GM18861 (cell line): ENCODE measurements around the gene CAMKMT.

Experiments
- ATAC-seq: cut with Tn5 transposase; IDR thresholded peaks from one replicate; pipeline ENCODE4 v1.9.1; 2021; ENCODE audit not compliant: unreplicated experiment

The CAMKMT gene

GRCh38 chr2:44638649-44639048, 276.9 kb downstream of the CAMKMT start:
- no peak for ATAC-seq

GRCh38 chr2:44639399-44639798, 277.7 kb downstream of the CAMKMT start:
- no peak for ATAC-seq

DNA sequence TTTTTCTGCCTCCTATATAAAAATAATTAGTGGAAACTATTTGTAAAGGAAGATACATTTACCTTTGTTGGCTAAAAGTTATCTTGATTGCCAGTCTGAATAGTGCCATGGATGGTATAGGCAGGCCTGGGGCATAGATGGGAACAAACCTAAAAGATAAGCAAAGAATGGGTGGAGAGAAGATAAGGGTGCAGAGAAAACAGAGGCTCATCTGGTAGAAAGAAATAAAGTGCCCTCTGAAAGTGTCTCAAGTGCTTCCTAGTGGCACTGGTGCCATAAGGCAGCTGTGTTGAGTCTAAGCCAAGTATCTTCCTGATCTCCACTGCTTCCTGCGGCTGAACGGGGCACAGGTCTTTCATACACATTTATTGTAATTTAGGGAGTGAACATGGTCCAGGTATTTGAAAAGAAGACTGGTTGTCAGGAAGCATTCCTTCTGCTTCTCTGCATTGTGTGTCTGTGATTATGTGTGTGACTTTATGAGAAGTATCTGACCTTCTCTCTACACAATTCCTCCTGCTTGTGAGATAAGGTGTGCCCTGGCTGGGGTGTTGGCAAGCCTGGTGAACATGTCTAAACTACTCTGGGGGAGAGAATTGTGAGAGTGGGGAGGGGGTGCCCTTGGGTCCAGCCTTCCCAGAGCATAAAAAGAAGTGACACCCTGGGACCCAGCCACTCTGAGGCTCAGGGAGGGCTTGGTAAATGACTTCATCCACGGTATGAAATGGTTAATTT, 280.5 kb downstream of the CAMKMT start:
- no peak for ATAC-seq

GRCh38 chr2:44645937-44646336, 284.2 kb downstream of the CAMKMT start:
- no peak for ATAC-seq

GRCh38 chr2:44649381-44649780, 287.6 kb downstream of the CAMKMT start:
- ATAC-seq, result no peak

GRCh38 chr2:44650796-44651195, 289.0 kb downstream of the CAMKMT start:
- no peak for ATAC-seq

GRCh38 chr2:44651974-44652373, 290.2 kb downstream of the CAMKMT start:
- no peak for ATAC-seq

GRCh38 chr2:44652701-44653100, 291.0 kb downstream of the CAMKMT start:
- no peak for ATAC-seq

DNA sequence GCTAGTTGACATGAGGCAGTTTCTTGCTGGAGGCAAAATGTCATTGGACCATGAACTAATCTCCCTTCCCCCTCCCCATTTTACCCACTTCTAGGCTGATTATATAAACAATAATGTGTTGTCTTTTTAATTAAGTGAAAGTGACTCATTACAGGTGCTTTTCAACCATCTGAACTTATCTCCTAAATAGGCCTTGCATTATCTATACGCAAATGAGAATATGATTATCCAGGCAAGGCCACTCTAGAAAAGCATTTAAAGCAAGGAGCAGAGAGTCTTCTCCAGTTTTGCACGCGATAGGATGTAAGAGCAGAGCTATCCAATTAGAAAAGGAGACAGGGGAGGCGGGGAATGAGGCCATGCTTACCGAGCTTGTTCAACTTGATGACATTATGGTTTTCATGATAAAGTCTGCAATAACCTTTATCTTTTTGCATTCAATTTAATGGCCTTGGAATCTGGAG, 293.7 kb downstream of the CAMKMT start:
- no peak for ATAC-seq

GRCh38 chr2:44656460-44656859, 294.7 kb downstream of the CAMKMT start:
- no peak for ATAC-seq

GRCh38 chr2:44663471-44664073, 301.8 kb downstream of the CAMKMT start:
- no peak for ATAC-seq

DNA sequence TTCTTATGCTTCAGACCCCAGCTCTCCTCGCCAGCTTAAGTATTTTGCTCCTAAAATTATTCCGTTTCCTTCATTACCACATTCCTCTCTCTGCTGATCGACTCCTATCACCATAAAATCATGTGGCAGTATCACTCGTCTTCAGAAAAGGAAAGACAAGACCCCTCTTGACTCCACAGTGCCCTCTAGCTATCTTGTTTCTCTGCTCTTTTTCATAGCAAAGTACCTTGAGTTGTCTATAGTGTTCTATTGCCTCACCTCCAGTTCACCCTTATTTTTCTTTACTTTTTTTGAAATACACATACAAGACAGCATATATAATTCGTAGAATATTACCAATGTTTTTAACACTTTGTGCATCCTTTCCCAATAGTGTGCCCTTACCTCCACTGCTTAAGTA, 306.6 kb downstream of the CAMKMT start:
- no peak for ATAC-seq

DNA sequence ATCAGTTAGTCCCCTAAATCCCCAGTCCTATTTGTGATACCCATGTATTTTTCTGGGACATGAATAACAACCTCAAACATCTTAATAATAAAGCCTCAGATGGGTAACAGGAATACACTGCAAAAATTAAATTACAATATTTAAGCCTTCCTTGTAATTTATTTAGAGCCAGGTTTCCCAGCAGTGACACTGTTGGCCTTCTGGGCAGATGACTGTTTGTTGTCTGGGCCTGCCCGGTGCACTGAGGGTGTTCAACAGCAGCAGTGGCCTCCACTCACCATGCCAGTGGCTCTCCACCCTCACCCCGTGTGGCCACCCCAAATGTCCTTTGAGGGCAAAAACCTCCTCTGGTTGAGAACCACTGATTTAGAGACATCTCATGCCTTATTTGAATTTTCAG, 309.5 kb downstream of the CAMKMT start:
- ATAC-seq, result no peak

DNA sequence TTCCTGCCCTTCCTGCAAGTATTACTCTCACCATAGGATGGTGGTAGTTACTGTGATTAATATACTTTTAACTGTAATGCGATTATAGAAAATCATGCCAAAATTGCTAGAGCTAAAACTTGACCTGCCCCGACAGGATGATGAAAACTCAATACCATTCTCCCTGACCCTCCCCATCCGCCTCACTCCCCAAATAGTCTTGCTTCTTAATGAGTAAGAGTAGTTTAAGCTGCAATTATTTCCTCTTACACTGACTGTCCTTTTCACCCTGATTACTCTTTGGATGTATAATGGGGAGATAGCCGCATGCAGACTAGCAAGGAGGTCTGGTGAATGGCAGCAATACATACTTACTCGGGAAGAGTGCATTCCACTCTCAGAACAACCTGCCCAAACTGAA, 310.2 kb downstream of the CAMKMT start:
- ATAC-seq, result no peak

DNA sequence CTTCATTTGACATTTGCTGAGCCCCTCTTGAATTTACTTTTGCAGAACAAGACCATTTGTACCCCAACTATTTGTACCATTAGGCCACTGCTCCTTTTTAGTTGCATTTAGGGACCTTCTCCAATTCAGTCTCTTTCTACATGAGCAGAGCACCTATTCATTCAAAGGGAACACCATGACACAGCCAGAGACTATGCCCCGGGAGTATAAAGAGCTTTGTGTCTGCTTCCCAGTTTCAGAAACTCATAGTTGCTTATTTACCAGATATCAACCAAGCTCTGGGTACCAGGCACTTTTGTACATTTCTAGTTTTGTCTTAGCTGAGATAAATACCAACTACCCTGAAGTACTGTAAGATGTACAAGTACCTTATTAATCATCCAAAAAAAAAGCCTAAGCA, 310.7 kb downstream of the CAMKMT start:
- ATAC-seq, result no peak

DNA sequence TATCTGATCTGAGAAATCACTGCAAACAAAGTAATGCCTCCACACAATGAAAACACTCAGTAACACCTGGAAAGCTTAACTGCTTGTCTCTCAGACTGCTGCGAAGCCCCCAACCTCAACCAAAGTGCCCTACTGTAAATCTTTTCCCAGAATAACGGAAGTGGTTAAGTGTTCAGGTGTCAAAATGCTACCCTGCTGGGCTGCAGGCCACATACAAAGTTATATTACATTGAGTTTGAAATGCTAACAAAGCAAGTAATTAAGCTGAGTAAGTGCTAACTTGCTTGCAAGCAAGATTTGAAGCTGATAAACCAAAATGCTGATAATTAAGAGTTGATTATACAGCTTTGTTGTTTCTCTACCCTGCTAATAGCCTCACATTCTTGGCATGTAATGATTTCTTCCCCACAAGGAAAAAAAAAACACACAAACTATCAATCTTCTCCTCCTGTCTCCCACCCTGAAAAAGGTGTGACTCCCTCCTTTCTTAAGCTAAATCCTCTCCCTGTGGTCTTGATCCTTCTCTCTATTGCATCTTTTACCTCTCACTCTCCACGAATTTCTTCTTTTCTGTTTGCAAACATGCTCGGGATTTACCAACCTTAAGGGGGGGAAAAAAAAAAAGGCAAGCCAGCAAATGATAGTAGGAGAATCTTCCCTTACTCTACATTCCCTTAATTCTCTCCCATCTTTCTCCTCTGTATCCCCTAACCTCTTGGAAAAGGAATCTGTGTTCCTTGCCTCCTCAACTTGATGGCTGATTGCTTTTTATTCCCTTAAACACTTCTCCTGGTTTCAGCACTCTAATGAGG, 312.9 kb downstream of the CAMKMT start:
- no peak for ATAC-seq

DNA sequence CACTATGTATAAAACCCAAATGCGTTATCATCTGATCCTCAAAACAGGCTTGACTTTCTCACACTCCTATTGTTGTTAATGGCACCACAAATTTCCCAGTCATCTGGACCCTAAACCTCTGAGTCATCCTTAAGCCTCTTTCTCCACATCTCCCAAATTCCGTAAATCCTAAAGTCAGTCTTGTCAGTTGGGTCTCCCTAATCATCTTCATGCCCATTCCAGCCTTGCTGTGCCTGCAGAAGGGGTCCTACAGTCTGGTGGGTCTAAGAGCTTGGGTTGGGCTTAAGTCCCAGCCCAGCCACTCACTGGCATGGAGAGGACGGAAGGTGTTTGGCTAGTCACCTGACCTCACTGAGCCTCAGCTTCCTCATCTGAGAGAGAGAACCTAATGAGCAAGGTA, 314.6 kb downstream of the CAMKMT start:
- ATAC-seq, result no peak

DNA sequence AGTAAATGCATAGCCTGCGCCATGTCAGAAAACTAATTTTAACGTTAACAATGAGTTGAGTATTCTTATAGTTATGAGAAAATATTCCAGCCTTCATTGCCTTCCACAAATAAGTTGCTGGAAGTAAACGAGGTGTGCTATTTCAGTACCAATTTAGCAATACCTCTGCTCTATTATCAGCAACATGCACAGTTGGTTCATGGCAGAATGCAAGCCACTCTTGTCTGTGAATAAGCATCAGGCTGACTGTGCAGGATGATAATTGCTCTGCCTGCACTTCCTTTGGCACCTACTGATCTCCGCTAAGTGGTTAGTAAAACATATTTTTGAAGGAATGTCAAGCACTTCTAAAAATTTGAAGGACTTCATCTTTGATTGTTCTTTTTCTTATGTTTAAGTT, 317.8 kb downstream of the CAMKMT start:
- no peak for ATAC-seq

GRCh38 chr2:44679990-44680389, 318.2 kb downstream of the CAMKMT start:
- ATAC-seq, result no peak

- ATAC-seq, result no peak
Measured at GRCh38 chr2:44680424-44680971, 318.8 kb downstream of the CAMKMT start.

DNA sequence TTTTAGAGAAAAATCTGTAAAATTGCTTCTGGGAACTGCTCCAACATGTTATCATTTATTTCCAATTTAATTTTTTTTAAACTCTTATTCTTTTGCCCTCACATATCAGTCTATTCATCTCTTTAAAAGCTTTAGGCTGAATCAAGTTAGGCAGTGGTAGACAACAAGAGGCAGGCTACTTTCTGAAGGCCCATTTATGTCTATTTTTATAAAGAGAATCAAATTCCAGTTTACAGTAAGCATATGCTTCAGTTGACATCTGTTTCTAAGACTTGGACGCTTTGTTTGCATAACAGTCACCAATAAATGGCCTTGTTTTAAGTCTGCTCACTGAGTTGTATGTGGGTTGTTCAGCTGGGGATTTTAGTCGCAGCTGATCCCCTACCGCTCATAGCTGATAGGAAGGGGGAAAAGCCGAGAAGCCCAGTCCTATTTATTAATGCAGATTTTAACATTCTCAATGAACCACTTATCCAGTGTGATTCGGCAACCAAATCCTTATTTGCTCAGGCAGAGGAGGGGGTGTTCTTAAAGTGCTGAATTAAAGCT, 319.3 kb downstream of the CAMKMT start:
- no peak for ATAC-seq
